GM12864 (cell line): Measurements from ENCODE around the gene NUFIP2.

ENCODE experiments used
- DNase-seq: peaks from one replicate; pipeline ENCODE4 v3.0.0-alpha.2; 2011; ENCODE audit warnings: low read depth
- H3K4me3 ChIP-seq: 2 replicates; pipeline ENCODE4 v1.5.1; 2011; ENCODE audit warnings: mild to moderate bottlenecking, low read depth, low read length, control low read depth
- TF ChIP-seq, protein P1 (sequence below): IDR thresholded peaks from 2 replicates; pipeline ENCODE4 v1.5.1; 2011; ENCODE audit warnings: low read depth, mild to moderate bottlenecking, moderate library complexity, low read length, control low read depth, inconsistent platforms; ENCODE audit errors: missing control alignments

The NUFIP2 gene

DNA sequence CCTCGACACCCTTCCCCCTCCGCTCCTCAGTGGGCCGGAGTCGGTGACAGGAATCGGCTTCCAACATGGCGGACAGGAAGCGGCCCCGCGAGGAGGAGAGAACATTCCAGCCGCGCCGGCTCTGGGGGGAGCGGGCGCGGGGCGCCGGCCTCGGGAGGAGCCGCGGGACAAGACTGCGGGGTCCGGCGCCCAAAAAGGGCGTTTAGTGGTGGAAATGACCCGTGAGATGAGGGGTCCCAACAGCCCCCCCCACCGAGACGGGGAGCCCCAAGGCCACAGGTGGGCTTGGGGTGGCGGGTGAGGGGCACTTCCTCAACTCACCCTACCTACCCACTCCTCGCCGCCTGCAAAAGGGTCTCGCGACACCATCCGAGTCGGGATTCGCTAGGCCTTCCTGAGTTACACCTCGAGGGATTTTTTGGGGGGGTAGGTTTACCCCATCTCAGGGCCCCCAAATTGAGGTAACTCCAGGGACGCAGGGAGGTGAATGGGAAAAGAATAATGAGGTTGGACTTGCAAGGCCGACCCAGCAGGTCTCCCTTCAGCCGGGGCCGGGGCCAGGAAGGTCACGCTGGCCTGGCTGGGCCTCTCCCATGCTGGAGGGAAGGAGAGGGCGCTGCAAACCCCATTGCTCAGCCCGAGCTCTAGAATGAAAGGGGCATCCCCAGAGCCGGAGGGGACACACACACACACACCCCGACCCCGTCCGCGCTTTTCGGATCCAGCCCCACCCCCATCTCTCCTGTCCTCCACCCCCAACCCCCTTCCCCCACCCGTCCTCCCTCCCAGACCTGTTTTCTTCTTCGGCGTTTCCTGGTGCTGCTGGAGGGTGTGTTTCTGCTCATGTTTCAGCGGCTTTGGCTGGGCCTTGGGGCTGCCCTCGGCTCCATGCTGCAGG is 707 bp downstream of the NUFIP2 start:
- no peak for DNase-seq

DNA sequence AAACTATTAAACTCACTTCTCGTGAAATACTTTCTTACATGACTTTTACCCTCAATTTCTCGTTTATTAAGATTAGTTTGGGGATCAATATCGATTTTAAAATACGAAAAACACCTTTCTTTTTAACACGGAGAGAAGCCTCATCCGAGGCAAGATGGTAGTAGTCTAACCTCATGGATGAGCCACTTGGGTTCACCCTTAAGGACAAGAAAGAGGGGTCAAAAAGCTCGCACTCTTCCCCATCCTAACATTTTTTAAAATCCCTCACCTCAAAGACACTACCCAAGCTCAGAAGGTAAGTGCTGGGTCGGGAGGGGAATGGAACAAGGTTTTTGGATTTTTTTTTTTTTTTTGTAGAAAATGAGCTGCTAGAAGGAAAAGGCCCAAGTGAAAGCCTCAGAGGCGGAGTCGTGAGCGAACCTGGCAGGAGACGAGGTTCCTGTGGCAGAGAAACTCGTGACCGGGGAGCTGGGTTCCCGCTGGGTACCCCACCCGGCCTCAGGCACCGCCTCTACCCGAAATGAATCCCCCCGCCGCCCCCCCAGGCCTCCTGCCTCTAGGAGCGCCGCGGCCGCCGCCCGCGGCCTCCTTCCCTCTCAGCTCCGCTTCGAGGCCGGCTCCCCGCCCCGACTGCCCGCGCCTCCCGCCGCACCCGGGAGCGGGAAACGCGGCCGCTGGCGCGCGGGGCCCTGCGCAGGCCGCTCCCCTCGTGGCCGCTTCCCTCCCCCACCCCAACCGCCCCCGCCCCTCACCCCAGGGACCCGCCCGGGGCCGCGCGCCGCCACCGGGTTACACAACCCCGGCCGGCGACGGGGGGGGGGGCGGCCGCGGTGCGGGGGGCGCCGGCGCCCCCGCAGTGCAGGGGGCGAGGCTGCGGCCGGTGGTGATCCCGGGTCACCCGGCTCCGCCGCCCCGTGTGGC is 1.6 kb downstream of the NUFIP2 start:
- TF ChIP-seq, protein P1, sequence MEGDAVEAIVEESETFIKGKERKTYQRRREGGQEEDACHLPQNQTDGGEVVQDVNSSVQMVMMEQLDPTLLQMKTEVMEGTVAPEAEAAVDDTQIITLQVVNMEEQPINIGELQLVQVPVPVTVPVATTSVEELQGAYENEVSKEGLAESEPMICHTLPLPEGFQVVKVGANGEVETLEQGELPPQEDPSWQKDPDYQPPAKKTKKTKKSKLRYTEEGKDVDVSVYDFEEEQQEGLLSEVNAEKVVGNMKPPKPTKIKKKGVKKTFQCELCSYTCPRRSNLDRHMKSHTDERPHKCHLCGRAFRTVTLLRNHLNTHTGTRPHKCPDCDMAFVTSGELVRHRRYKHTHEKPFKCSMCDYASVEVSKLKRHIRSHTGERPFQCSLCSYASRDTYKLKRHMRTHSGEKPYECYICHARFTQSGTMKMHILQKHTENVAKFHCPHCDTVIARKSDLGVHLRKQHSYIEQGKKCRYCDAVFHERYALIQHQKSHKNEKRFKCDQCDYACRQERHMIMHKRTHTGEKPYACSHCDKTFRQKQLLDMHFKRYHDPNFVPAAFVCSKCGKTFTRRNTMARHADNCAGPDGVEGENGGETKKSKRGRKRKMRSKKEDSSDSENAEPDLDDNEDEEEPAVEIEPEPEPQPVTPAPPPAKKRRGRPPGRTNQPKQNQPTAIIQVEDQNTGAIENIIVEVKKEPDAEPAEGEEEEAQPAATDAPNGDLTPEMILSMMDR: no peak
- no peak for DNase-seq
- H3K4me3 ChIP-seq: peak overlapping the region; percentile 77

More for the DNA sequence above, 707 bp downstream of the NUFIP2 start:
- H3K4me3 ChIP-seq: peak overlapping the region; percentile 77
- TF ChIP-seq, protein P1: no peak

DNA sequence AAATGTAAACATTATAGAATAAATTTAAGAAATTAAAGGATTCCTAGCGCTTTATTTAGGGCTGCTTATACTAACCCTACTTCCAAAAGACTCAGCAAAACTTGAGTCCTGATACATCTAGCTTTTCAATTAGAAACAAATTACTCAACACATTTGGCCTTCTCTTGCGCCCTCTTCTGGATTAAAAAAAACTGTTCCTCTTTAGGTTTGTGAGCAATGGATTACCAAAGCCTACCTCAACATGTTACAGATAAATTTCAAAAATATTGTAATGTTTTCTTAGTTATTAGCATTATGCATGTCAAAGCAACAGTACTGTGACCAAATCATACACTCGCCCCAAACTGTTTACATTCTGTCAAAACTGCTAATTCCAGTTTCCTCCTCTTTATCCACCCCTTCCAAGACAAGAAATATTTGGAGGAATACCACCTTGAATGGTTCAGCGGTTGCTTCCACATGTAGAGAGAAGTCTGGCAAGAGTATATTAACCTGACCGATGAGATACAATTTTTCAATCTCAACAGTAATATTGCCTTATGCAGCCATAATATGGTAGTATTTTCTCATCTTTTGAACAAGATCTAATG is 2.7 kb downstream of the NUFIP2 start:
- H3K4me3 ChIP-seq: peak overlapping the region; percentile 77
- TF ChIP-seq, protein P1: peak; percentile 59
- DNase-seq: no peak

DNA sequence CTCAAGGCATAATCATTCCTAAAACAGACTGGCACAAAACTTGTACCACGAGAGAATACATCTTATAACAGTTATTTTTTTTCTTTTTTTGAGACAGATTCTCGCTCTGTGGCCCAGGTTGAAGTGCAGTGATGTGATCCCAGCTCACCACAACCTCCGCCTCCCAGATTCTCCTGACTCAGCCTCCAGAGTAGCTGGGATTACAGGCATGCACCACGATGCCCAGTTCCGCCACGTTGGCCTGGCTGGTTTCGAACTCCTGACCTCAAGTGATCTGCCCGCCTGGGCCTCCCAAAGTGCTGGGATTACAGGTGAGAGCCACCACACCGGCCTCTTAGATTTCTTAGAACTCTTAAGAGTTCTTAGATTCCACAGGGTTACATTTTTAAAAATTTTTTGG is 4.1 kb downstream of the NUFIP2 start:
- no peak overlapping the region for H3K4me3 ChIP-seq
- DNase-seq: no peak
- TF ChIP-seq, protein P1: no peak

DNA sequence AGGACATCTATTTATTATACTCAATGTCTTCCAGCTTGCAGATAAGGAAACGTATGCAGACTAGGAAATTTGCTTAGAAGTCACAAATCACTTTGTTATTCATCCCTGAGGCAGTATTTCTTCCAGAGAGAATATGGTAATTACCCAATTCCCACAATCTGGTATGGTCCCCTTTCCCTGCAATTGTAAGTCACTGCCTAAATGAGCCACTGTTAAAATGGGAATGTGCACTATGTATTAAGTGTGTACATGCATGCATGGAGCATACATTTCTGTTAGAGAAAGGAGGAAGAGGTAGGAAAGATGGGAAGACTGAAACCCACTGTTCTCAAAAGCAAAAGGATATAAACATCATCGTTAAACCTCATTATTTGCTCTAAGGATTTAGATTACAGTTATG is 10.0 kb downstream of the NUFIP2 start:
- TF ChIP-seq, protein P1: no peak
- H3K4me3 ChIP-seq: no peak overlapping the region
- no peak for DNase-seq

DNA sequence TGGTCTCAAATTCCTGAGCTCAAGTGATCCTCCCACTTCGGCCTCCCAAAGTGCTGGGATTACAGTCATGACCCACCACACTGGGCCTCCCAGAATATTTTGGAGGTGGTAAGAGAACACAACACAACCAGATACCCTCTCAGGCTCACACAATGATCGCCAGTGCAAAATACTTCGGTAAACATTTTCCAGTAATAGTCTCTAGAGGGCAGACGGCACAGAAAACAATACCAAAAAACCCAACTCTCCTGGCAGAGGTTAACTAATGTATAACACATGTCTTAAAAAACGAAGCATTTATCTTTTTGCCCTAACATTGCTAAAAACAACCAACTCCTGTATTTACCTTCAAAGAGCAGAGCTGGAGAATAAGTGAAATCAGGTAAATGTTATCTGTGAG is 10.5 kb downstream of the NUFIP2 start:
- H3K4me3 ChIP-seq: no peak overlapping the region
- DNase-seq: no peak
- TF ChIP-seq, protein P1: peak; percentile 18
